ENCODE results near the gene LPAR2.

Gene LPAR2

DNA sequence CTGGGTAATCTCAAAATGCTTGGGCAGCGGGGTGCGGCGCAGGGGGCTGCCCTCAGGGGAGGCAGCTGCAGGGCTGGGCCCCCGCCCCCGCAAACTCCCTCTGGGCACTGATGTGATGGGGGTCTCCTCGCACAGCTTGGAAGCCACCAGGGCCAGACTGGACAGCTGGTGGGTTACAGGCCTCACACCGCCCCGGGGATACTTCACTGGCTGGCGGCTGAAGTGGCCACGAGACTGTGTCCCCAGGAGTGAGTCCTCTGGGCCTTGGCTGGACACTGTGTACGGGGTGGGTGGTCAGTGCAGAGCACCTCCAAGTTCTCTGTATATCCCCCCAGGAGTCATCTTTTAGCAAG is 2.0 kb upstream of the LPAR2 start:
- Histone ChIP-seq H3K36me3 (peaks cover 90% of the 10 kb centered on the region), H3K4me3 (ENCODE audit: low read depth in 1 of 2, low read length in 1 of 2) (no peak overlapping the region), H3K27me3 (no peaks in the 10 kb centered on the region), H3K4me1 (ENCODE audit: control insufficient read depth in 1 of 2, insufficient read depth in 1 of 2, low read depth in 1 of 2, low read length in 1 of 2) (peaks cover 18 to 25% of the 10 kb centered on the region in 2 experiments), H3K27ac (no peak overlapping the region), H3K9me3 (peaks cover 3% of the 10 kb centered on the region)
- TF ChIP-seq, protein P1, sequence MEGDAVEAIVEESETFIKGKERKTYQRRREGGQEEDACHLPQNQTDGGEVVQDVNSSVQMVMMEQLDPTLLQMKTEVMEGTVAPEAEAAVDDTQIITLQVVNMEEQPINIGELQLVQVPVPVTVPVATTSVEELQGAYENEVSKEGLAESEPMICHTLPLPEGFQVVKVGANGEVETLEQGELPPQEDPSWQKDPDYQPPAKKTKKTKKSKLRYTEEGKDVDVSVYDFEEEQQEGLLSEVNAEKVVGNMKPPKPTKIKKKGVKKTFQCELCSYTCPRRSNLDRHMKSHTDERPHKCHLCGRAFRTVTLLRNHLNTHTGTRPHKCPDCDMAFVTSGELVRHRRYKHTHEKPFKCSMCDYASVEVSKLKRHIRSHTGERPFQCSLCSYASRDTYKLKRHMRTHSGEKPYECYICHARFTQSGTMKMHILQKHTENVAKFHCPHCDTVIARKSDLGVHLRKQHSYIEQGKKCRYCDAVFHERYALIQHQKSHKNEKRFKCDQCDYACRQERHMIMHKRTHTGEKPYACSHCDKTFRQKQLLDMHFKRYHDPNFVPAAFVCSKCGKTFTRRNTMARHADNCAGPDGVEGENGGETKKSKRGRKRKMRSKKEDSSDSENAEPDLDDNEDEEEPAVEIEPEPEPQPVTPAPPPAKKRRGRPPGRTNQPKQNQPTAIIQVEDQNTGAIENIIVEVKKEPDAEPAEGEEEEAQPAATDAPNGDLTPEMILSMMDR (IDR thresholded peaks at IDR 0.05) = no peak

DNA sequence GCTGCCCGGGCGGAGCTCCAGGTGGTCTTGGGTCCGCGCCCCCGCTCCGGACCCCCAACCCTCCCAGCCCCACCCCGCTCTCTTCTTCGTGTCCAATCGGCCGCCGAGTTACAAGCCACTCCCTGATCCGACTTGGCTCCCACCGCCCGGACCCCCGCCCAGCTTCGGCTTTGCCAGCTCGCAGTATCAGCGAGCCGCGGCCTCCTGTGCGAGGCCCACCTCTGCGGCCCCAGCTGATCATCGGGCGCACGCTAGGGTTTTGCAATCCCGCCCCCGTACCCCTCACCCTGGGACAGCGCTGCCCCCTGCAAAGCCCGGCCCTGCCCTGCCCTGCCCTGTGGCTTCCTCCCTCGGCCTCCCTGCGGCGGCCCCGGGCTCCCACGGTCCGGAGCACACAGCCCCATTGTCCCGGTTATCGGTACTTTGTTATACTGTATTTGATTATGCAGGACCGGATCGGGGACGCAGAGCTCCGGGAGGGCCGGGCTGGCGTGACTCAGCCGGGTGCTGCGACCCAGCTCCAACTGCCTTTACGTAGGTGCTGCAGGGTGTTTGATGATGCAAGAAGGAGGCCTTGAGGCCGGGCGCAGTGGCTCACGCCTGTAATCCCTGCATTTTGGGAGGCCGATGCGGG is 598 bp upstream of the LPAR2 start:
- peak overlapping the region; percentile 53 to 59 for H3K4me3 ChIP-seq (ENCODE audit: low read depth in 1 of 2, low read length in 1 of 2)
- H3K36me3 ChIP-seq = peaks cover 90% of the 10 kb centered on the region
- peaks cover 18 to 25% of the 10 kb centered on the region in 2 experiments for H3K4me1 ChIP-seq (ENCODE audit: control insufficient read depth in 1 of 2, insufficient read depth in 1 of 2, low read depth in 1 of 2, low read length in 1 of 2)
- peak overlapping the region; percentile 42 for H3K27ac ChIP-seq
- no peaks in the 10 kb centered on the region for H3K9me3 ChIP-seq
- H3K27me3 ChIP-seq = no peaks in the 10 kb centered on the region
- TF ChIP-seq, protein P1 (IDR thresholded peaks at IDR 0.05) = no peak

DNA sequence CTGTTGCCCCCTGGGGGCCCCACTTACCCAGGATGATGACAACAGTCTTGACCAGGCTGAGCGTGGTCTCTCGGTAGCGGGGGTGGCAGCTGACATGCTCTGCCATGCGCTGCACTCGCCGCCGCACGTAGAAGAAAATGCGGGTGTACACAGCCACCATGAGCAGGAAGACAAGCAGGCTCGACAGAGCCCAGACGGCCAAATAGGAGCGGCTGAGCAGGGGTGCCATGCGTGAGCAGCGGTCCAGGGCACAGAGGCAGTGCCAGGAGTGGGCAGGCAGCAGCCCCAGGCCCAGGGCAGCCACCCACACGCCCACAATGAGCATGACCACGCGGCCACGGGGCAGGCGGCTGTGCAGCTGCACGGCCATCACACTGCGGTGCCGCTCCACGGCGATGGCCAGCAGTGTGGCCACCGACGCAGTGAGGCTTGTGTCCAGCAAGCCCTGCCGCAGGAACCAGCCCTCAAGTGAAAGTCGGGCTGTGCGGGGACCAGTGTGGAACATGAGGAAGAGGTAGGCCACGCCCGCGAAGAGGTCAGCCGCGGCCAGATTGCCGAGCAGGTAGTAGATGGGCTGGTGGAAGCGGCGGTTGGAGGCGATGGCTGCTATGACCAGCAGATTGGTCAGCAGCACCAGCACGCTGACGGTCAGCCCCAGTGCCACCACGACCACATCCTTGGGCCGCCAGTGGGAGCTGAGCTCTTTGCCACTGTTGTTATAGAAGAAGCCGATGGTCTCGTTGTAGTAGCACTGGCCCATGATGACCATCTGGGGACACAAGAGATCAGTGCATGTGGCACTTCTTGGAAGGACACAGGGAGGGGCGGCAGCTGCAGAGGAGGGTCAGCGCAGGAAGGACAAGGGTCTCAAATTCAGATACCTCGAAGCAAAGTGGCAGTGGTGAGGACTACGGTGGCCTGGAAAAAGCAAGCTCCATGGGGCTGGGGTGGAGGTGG is 1.2 kb downstream of the LPAR2 start:
- Histone ChIP-seq H3K4me3 (ENCODE audit: low read depth in 1 of 2, low read length in 1 of 2) (peak overlapping the region in 1 of 2 experiments; percentile 53), H3K27ac (no peak overlapping the region)
- TF ChIP-seq, protein P1 (IDR thresholded peaks at IDR 0.05) = no peak

DNA sequence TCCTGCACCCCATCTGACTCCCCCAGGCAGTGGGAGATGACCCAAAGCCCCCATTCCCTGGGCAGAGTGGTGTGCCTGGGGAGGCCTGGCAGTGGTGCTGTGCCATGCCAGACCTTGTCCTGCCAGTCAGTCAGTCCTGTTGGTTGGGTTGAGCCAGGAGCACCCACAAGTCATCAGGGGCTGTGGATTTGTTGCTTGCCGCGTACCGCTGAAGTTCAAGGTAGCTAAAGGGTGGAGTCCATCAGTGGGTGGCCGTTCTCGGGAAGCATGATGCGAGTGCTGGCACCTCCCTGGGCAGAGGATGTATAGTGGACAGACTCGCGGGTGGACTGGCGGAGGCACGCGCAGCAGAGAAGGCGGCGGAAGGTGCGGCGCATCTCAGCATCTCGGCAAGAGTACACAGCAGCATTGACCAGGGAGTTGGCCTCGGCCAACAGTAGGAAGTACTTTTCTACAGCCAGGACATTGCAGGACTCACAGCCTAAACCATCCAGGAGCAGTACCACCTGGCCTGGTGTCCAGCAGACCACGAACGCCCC is 3.9 kb downstream of the LPAR2 start:
- H3K4me3 ChIP-seq (ENCODE audit: low read depth in 1 of 2, low read length in 1 of 2) = no peak overlapping the region
- H3K27me3 ChIP-seq = no peaks in the 10 kb centered on the region
- TF ChIP-seq, protein P1 (IDR thresholded peaks at IDR 0.05) = no peak
- H3K4me1 ChIP-seq (ENCODE audit: control insufficient read depth in 1 of 2, insufficient read depth in 1 of 2, low read depth in 1 of 2, low read length in 1 of 2) = peaks cover 21 to 26% of the 10 kb centered on the region in 2 experiments
- no peaks in the 10 kb centered on the region for H3K9me3 ChIP-seq
- no peak overlapping the region for H3K27ac ChIP-seq
- peaks cover 66% of the 10 kb centered on the region for H3K36me3 ChIP-seq

More for the DNA sequence above, 1.2 kb downstream of the LPAR2 start:
- H3K9me3 ChIP-seq = no peaks in the 10 kb centered on the region
- H3K4me1 ChIP-seq (ENCODE audit: control insufficient read depth in 1 of 2, insufficient read depth in 1 of 2, low read depth in 1 of 2, low read length in 1 of 2) = peaks cover 18 to 25% of the 10 kb centered on the region in 2 experiments
- H3K27me3 ChIP-seq = no peaks in the 10 kb centered on the region
- peaks cover 88% of the 10 kb centered on the region for H3K36me3 ChIP-seq

DNA sequence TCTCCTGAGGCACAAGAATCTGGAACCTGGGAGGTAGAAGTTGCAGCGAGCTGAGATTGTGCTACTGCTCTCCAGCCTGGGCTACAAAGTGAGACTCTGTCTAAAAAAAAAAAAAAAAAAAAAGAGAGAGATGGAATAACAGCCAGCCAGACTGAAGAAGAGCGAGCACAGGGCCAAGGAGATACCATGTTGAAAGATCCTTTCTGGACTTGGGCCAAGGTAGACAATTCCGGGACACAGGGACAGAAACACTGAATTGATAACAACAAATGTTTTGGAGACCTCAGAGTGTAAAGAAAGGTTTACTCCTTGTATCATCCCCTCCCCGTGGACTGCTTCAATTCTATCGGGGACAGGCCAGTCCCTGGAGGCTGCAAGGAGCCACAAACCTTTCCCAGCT is 4.6 kb downstream of the LPAR2 start:
- Histone ChIP-seq H3K36me3 (peaks cover 59% of the 10 kb centered on the region), H3K4me3 (ENCODE audit: low read depth in 1 of 2, low read length in 1 of 2) (no peak overlapping the region), H3K27ac (no peak overlapping the region), H3K4me1 (ENCODE audit: control insufficient read depth in 1 of 2, insufficient read depth in 1 of 2, low read depth in 1 of 2, low read length in 1 of 2) (peaks cover 18 to 26% of the 10 kb centered on the region in 2 experiments), H3K9me3 (no peaks in the 10 kb centered on the region), H3K27me3 (no peaks in the 10 kb centered on the region)
- TF ChIP-seq, protein P1 (IDR thresholded peaks at IDR 0.05) = no peak

All from neutrophil (primary cell).